Vagina (tissue), 2 donors: ENCODE data around the gene USH2A.

ENCODE experiments used
- CTCF ChIP-seq, 3 experiments: fragments of 450-650 bp in 2 of 3; fragments of 200-600 bp in 1 of 3; sonication (generic) in 1 of 3; IDR thresholded peaks; one replicate each; pipeline ENCODE4 v1.5.1; 2017 to 2019; ENCODE audit warnings: antibody characterized with exemption in 3 of 3, mild to moderate bottlenecking in 2 of 3, moderate library complexity in 2 of 3
- POLR2A ChIP-seq, 2 donors: fragments of 450-650 bp; IDR thresholded peaks; one replicate each; pipeline ENCODE4 v1.6.1; 2017; ENCODE audit warnings: antibody characterized with exemption in 2 of 2, mild to moderate bottlenecking in 2 of 2, moderate library complexity in 2 of 2
- POLR2AphosphoS5 ChIP-seq, 2 donors: sonication (generic); formaldehyde crosslinking; IDR thresholded peaks; one replicate each; pipeline ENCODE4 v1.9.0; 2017; ENCODE audit warnings: antibody characterized with exemption in 2 of 2, mild to moderate bottlenecking in 2 of 2, low read depth in 1 of 2; ENCODE audit not compliant: insufficient read depth in 1 of 2

DNA sequence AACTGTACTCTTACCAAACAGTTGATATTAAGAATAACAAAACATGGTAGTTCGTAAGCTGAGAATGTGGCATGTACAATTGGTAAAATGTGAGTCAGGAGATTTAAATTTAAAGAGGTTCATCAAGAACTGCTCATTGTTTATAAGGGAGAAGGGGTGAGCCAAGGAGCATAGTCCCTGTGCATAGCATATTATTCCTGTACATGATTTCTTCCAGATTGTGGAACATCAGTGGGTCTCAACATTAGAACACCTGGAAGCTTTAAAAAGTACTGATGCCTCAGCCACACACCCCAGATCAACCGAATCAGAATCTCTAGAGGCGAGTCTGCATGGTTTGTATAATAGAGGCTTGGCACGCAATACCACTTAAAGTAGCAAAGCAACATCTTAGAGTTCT, 800.1 kb downstream of the USH2A start:
- TF ChIP-seq POLR2AphosphoS5 (IDR thresholded peaks at IDR 0.05; ENCODE audit: insufficient read depth in 1 of 2, low read depth in 1 of 2) (no peak), CTCF (IDR thresholded peaks at IDR 0.05) (no peak), POLR2A (IDR thresholded peaks at IDR 0.05) (no peak)
